Right lobe of liver (tissue), 4 donors: Measurements from ENCODE around the gene NRDC.

ENCODE experiments used
- CTCF ChIP-seq, 4 donors: fragments of 200-600 bp in 3 of 4; fragments of 450-650 bp in 1 of 4; IDR thresholded peaks; one replicate each; pipeline versions ENCODE4 v1.5.1 to v1.8.0; 2016 to 2022; ENCODE audit warnings: antibody characterized with exemption in 4 of 4, mild to moderate bottlenecking in 2 of 4
- POLR2A ChIP-seq: fragments of 450-650 bp; IDR thresholded peaks from one replicate; pipeline ENCODE4 v1.6.1; 2017; ENCODE audit warnings: antibody characterized with exemption, mild to moderate bottlenecking
- donor health status: DM: no; HTN: no; CAD: no.
- donor health status: DM: no; HTN: no; CAD: no.
- donor health status: DM: no; HTN: yes; CAD: no.

DNA sequence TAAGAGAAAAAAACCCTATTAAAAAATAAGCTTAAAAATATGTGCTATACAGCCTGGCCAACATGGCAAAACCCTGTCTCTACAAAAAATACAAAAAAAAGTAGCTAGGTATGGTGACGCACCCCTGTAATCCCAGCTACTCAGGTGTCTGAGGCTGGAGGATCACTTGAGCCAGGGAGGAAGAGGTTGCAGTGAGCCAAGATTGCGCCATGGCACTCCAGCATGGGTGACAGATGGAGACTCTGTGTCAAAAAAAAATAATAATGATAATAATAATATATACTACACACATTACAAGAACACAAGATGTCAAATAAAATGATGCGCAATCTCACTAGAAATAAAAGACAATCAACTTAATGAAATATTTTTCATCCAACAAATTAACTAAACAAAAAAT is 22.9 kb downstream of the NRDC start:
- TF ChIP-seq CTCF (IDR thresholded peaks at IDR 0.05), result no peak
- TF ChIP-seq POLR2A, result no peak
